Stimulated activated CD4-positive, alpha-beta T cell treated with anti-CD3 and anti-CD28 coated beads, Interleukin-4, amount 100 ng/mL, for 4 hours (primary cell): ENCODE results near the gene SLC6A19.

ENCODE experiments used
- DNase-seq, 2 experiments: peaks; one replicate each; pipeline ENCODE4 v3.0.0-alpha.2; 2020

SLC6A19 gene

DNA sequence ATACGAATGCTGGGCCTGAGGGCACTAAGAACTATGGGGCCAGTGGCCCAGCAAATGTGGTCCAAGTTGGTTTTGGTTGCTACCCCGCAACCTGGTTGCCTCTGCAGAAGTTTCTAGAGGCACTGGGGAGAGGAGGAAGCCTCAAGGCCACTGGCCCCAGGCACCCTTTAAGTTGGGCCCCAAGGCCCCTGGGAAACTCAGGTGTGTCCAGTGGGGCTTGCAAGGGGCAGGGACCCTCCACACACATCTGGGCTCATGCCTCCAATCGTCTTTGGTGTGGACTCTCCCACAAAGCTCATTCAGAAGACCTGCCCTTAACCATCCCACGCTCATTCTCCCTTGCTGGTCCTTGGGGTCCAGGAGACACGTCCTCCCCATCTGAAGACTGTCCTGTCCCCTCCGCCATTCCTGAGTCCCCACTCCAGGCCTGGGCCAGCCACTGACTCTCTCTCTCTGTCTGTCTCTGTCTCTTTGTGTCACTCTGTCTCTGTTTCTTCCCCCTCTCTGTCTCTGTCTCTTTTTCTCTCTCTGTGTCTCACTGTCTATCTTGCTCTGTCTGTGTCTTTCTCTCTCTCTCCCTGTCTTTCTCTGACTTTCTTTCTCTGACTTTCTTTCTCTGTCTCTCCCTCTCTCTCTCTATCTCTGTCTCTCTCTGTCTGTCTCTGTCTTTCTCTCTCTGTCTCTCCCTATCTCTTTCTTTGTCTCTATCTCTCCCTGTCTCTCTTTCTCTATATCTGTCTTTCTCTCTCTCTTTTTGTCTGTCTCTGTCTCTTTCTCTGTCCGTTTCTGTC lies 3.3 kb upstream of the SLC6A19 start:
- DNase-seq, result no peak

DNA sequence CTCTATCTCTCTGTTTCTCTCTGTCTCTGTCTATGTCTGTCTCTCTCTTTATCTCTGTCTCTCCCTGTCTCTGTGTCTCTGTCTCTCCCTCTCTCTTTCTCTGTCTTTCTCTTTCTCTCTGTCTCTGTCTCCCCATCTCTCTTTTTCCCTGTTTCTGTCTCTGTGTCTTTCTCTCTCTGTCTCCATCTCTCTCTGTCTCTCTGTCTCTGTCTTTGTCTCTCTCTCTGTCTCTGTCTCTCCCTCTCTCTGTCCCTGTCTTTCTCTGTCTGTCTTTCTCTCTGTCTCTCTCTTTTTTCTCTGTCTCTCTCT lies 2.1 kb upstream of the SLC6A19 start:
- DNase-seq, result no peak

DNA sequence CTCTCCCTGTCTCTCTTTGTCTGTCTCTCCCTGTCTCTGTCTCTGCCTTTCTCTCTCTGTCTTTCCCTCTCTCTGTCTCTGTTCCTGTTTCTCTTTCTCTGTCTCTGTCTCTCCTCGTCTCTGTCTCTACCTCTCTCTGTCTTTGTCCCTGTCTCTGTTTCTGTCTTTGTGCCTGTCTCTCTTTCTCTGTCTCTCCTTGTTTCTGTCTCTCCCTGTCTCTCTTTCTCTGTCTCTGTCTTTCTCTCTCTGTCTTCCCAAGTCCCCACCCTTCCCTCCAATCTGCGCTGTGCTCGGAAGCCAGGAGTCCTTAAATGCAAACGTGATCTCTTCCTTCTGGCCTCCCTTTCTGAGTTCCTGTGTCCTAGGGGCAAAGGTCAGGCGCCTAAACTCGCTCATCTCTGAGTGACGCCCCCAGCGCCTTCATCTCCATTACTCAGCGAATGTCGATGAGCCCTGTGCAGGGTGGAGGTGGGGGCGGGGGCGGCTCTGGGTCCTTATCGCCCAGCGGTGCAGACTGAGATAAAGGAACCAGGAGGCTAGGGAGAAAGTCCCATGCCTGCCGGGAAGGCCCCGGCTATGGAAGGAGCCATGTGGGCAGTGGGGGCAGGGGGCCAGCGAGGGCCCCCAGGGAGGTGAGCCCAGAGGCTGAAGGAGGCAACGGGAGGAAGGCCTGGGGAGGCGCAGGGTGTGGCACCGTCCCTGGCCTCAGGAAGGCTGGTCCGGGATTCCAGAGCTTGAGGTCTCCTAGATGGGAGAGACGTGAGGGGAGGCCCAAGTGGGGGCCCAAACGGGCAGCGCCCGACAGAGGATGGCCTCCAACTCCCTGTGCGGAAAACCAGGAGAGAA lies 1.5 kb upstream of the SLC6A19 start:
- DNase-seq, result no peak

DNA sequence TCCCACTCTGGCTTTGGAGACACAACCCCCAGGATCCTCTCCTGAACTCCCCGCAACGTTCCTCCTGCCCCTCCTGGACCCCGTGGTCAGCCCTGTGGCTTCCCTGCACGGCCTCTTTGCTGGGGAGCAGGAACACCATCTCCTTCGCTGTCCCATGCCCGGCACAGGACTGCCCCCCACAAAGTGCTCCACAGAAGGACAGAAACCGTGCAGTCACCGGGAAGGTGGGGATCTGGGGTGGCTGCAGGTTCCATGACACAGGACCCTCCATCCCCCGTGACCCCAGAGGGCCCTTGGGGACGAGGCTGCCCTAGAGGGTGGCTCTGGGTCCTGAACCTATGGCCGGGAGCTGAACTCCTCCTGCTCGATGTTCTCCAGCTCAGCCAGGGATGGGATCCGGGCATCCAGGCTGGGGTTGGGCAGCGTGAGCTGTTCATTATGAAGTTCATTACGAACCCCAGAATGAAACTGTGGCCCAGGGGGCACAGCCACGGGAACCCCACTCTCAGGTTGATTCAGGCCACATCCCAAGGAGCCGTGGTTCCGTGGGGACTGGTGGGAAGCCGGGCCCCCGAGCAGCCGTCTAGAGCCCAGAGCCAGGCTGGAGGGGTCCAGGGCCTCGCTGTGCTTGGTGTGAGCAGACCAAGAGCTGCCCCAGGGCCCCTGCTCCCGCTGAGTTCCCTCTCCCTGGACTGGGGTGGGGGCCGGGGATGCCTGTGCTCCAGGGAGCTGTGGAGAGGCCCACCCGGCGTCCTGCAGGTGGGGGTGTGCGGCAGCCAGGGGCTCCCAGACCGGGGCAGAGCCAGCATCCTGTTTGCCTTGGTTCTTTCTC lies 684 bp upstream of the SLC6A19 start:
- no peak for DNase-seq

DNA sequence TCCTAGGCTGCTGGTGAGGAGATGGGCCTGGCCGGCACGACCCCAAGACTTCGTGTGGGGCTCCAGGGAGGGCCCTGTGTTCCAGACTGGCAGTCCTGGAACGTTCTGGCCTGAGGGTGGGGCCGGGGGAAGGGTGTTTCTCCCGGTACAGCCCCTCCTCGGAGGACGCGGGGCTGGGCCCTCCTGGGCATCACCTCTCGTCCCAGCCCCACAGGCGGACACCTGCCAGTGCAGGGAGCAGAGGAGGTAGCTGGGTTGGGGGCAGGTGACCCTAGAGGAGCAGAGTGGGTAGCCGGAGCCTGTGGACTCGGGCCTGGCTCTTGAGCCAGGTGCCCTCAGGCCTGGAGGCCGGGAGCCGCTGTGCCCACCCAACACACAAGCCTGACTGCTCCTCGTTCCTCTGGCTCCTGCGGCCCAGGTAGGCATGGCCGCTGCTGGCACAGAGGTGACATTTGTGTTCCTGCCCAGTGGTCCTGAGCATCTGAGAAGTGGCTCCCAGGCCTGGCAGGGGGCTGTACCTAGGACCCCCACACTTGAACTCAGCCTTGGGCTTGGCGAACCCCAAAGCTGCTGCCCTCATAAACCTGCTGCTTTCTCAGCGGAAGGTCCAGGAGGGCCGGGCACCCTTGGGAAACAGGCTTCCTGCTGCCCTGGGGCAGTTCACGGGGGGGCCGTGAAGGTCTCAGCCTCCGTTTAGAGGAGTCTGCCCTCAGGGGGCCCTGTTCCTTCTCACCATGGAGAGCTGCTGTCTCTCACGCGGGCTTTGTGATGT lies 817 bp downstream of the SLC6A19 start:
- DNase-seq, result no peak

DNA sequence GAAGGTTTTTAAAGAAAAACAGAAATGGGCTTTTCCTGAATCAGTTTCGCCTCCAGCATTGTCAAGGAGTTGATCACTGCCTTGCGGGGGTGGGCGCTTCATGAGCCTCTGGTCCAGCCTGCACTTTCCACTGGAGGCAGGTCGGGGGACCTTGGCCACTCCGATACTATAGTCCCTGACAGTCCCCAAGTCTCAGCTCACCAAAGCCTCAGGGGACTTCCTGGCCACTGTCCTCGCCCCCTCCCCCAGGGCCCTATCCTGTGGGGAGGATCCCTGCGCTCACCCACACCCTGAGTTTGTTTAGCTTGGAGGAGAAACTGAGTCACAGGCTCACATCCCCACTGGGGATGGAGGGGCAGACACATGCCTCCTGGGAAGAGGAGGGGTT lies 1.4 kb downstream of the SLC6A19 start:
- no peak for DNase-seq

DNA sequence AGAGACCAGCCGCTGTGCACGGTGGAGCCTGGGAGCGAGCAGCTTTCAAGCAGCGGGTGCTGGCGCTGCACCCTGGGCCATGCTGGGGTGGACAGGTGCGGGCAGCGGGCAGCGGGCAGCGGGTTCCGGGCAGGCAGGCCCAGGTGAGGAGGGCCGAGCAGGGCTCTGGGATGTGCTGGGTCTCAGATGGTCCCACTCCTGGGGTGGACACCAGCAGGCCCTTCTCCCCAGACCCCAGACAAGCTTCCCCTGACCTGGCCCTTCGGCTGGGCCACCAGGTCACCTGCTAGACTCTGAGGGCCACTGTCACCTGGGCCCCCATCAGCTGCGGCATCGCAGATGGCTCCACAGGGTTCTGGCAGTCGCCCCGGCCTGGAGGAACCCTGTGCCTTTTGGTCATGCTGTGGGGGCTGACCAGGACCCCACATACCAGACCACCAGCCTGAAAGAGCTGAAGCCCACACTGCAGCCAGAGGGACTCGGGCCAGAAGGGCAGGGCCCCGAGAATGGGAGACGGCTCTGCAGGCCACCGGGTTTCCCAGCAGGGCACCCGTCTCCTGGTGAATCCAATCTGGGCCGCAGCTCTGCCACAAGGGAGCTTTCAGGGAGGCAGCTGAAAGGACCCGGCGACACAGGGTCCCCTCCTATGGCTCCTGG lies 2.0 kb downstream of the SLC6A19 start:
- DNase-seq, result no peak

DNA sequence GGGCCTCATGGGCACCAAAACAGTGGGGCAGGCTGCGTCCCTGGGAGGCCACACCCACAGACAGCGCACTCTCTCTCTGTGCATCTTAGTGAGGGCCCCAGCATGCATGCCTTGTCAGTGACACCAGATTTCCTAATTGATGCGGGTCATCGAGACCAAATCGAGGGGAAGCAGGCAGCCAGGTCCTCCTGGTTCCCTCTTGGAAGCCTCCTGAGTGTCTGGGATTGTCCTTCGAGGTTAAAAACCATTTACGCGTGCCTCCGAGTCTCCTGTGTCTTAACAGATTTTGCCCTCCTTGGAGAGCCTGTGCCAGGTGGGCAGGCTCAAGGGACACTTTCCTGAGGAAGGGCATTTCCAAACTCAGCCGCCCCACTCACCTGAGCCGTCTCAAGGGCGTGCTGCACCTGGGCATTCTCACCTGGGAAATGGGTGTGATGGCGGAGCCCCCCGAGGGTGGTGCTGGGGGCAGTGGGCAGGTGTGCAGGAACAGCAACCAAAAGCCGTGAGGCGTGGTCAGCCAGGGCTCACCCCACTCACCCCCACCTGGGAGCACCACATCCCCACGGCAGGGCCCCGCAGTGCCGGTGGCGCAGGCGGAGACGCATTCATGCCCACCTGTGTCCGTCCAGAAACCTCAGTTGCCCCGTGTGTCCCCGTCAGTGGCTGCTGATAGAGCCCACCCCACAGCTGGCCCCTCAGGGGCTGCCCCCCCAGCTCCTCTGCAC lies 2.7 kb downstream of the SLC6A19 start:
- no peak for DNase-seq

DNA sequence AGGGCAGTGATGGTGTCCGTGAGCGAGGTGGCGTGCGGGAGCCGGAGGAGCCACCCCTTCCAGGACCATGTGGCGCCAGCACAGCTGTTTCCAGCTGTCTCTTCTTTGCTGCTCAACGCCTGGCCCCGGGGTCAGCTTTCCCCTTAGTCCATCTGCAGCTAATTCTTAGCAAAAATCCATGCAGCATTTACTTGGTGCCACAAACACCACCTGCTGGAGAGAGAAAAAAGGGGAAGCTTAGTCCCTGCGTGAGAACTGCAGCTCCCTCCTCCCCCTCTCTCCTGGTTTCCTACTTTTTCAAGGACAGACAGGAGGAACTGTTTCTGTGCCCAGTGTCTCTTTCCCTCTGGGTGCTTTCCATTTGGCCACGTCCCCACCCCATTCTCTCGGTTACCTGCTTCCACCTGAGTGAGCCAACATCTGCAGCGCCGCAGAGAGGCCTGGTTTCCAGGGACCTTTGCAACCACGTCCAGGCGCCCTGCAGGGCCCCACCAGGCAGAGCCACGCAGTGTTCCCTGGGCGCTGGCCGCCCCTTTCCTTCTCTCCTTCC lies 3.4 kb downstream of the SLC6A19 start:
- no peak for DNase-seq

DNA sequence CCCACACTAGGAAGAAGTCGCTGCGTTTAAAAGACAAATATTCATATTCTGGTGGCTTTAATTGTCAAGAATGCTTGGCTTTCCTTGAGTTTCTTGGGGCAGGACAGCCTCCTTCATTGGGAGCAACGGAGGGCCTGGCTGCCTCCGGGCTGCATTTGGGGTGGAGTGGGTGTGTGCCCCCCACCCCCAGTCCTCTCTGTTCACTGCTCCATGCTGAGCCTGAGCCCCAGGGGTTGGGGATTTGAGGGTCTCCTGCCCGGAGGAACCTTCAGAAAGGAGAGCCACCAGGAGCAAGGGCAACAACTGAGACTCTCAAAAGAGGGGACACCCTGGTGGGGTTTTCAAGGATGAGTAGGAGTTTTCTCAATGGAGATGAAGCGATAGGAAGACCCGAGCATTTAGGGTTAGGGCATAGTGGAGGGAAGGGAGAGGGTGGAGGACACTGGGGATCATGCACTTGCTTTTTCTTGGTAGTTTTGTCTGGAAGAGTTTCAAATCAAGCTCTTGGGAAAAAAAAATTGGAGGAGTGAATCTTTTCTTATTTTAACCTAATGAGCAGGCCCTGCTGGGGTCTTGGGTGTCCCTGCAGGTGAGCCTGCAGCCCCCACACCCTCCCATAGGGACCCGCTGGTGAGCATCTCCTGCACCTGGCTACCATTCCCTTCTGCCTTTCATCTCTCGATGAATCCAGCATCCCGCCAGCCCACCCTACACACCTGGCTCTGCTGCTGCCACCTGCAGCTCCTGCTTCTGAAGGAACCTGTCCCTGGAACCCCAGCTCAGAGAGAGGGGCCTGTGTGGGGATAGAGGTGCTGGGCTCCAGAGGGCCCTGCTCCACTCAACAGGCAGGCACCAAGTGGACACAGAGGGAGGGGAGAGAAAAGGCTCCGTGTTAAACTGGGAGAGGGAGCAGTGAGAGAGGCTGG lies 4.1 kb downstream of the SLC6A19 start:
- no peak for DNase-seq

DNA sequence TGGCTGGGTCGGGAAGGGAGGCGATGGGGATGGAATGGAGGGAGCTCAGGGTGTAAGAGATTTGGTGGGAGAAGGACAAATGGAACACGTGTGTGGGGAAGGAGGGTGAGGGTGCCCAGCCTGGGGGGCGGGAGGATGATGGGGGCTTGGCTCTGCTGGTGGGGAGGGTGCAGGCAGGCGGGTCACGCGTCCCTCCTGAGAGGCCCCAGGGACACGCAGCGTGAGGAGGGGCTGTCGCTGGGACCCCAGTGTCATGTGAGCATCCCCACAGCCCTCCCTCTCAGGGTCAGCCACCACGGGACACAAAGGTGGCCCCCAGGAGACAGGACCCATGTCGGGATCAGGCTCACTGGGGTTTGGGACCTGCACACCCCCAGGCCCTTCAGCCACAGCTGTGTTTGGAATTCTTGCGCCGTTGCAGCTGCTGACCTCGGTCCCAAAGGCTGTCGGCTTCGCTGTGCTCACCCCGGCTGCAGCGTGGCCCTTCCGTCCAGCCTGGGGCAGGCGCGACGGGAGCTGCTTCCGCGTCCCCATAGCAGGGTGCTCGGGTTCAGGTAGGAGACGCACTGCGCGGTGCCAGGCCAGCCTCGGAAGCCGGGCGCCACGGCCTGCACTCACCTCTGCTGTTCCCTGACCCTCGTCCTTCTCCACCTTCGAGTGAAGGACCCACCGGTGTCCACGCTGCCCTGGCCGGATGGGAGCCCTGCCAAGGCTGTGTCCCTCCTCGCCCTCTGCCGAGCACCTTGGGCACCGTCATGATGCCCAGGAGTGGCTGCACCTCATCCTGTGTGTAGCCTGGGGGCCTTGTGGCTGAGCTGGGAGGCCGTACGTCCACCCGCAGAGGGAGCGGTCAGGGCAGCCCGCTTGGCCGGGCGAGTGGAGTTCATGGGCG lies 5.4 kb downstream of the SLC6A19 start:
- DNase-seq, result no peak

DNA sequence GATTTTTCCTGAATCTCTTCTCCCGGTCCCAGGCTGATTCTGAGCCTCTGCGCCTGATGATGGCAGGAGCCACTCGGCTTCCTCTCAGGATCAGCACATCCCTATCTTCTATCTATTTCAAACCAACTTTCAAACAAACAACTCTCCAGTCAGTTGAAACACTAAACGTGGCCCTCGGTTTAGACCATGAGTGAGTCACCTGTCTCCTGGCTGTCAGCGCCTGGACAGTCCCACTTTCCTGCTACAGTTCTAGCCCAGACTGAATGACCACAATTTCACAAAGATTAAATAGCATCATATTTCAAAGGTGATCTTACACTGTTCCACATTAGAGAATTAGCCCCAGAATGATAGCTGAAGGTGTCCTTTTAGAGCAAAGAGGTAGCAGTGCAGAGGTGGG lies 6.2 kb downstream of the SLC6A19 start:
- DNase-seq, result no peak

DNA sequence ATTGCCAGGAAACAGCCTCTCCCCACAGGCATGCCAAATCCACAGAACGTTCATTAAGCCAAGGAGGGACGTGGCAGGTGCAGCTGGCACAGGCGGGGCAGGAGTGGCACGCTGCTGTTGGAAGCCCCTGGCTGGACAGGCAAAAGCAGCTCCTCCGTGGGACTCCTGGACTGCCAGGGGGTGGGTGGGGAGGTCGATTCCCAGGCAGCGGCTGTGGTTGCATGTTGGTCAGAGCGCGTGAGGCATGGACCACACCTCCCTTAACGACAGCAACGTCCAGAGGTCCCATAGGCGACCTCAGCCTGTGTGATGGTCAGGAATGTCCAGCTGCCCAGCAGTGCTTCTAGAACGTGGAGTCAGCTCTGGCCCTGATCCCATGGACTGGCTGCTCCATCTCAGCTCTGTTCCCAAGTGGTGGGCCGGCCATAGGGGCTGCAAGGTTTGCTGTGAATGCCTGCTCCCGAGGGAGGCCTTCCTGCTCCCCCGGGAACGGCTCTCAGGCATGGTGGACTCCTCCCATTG lies 6.9 kb downstream of the SLC6A19 start:
- no peak for DNase-seq

DNA sequence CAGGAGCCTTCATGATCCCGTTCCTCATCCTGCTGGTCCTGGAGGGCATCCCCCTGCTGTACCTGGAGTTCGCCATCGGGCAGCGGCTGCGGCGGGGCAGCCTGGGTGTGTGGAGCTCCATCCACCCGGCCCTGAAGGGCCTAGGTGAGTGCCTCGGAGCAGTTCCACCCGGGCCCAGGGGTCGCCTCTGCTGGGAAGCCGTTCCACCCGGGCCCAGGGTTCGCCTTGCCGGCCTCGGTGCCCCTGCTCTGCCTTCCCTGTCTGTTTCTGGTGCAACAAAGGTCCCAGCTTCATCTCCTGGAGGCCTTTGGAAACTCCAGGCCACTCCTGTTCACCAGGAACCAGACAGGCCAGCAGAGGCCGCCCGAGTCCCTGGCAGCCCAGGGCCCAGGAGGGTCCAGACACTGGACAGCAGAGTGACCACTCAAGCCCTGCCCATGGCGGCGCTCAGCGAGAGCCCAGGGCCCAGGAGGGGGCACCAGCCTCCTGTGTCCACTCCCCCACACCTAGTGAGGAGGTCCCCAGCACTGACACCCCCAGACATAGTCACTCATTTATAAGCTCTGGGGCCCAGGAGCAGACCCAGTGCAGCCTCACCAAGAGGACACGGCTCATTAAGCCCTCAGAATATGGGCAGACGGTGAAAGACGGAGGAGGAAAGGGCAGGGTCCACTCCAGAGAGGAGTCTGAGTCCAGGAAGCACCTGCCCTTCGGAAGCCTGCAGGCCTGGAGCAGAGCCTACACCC lies 7.5 kb downstream of the SLC6A19 start:
- no peak for DNase-seq

DNA sequence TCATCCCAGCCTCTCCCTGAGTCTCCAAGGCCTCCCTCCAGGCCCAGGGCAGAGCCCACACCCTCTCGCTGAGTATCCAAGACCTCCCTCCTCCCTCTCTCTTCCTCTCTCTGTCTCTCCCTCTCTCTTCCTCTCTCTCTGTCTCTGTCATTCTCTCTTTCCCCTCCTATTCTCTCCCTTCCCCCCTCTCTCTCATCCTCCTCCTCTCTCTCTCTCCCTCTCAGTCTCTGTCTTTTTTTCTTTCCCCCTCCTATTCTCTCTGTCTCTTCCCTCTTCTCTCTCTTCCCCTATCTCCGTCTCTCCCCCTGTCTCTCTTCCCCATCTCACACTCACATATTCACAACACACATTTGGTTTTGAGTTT lies 8.1 kb downstream of the SLC6A19 start:
- DNase-seq, result no peak

DNA sequence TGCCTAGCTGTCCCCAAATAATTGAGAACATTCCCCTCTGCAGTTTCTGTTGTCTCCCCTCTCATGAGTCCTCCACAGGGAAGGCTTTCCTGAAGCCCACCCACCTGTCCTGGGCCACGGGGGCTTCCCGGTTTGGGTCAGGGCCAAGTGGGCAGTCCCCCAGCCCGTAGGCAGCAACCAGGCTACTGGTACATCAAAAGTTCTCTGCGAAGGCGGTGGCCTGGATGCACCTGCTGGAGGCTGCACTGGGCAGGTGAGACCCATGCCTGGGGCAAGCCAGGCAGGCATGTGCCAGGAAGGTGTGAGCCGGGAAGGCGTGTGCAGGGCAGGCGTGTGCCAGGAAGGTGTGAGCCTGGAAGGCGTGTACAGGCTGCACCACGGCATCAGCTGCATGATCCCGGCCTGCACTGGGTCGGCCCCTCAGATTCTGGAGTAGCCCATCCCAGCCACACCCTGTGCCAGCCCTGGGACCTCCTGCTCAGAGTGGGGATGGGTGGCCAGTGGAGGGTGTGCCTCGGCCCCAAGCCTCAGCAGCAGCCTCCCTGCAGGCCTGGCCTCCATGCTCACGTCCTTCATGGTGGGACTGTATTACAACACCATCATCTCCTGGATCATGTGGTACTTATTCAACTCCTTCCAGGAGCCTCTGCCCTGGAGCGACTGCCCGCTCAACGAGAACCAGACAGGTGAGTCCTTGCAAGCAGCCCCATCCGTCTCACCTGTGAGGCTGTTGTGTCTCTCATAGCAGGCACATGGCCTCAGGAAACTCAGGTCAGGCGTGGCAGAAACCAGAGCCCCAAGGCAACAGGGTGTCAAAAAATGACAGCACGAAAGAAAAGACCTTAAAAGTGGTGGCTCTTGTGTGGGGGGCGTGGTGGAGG lies 8.7 kb downstream of the SLC6A19 start:
- no peak for DNase-seq

DNA sequence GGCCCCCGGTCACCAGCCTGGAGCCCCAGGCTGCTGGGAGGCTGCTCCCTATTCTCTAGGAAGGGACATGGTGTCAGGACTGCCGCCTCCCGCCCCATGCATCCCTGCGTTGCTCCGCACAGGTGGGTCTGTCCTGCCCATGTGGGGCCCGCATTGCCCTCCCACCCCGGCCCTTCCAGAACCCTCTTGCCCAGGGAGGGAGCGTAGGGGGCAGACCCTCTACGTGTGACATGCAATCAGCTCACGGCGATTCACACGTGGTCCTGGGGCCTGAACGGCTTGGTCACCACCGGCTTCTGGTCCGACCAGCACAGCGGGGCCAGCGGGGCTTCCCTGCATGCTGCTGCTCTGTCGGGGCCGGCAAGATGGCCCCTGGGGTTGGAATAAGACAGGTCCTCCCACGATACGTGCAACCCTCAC lies 9.4 kb downstream of the SLC6A19 start:
- DNase-seq, result no peak
